Measurements from ENCODE around the gene SLC35F5. TPM values are rescaled to one million over a fixed set of nuclear protein-coding genes. Genes with fewer than 3 reads are reported as not detected.

The SLC35F5 gene
- total and polyA plus RNA-seq, 2 of the 4 experiments (the other 2 are of a cell fraction) = 30.5 to 93.4 TPM

GRCh38 chr2:113750385-113750784 is 6.1 kb downstream of the SLC35F5 start:
- dilution Hi-C loops (cut with HindIII; ENCODE audit: low sequenced_read_pairs, unreplicated experiment) (no loop called here), in situ Hi-C loops (cut with MboI; ENCODE audit: low sequenced_read_pairs) (no loop called here), intact Hi-C loops (cut with micrococcal nuclease) (loop anchor here (10.0 kb wide), 1 partner anchor 804 kb away; no protein-coding TSS in a partner anchor)
- Histone ChIP-seq H3K4me2 (ENCODE audit: low read depth, low read length) (no peak overlapping the region), H3K4me3 (ENCODE audit: insufficient read depth, low read depth, low read length) (no peak overlapping the region), H3K56ac (ENCODE audit: extremely low read depth, insufficient read depth, low read length) (no peak overlapping the region), H2AK9ac (replicated peaks; ENCODE audit: low read depth, low read length, poor library complexity) (no peak overlapping the region), H3K9me1 (ENCODE audit: insufficient read depth, low read length) (no peaks in the 10 kb centered on the region; the same call in 1 of the 2 replicates), H2AFZ (replicated peaks; ENCODE audit: low read length, poor library complexity) (no peak overlapping the region), H3K36me3 (ENCODE audit: control insufficient read depth, insufficient read depth, low read length) (peaks cover 22% of the 10 kb centered on the region), H2BK15ac (ENCODE audit: low read depth, low read length) (no peak overlapping the region), H3K79me1 (ENCODE audit: low read depth in 1 of 2, low read length in 2 of 2) (peaks cover 15 to 50% of the 10 kb centered on the region in 2 experiments), H4K20me1 (ENCODE audit: insufficient read depth, low read length) (peaks cover 15% of the 10 kb centered on the region; the same call in 1 of the 2 replicates), H2AK5ac (ENCODE audit: low read depth, low read length) (no peak overlapping the region), H3K27ac (ENCODE audit: insufficient read depth, low read length) (no peak overlapping the region), H2BK120ac (ENCODE audit: low read depth, low read length) (no peak overlapping the region), H3K27me3 (ENCODE audit: control insufficient read depth, insufficient read depth, low read length) (no peaks in the 10 kb centered on the region), H3K9me3 (ENCODE audit: control insufficient read depth, insufficient read depth, low read length) (no peaks in the 10 kb centered on the region), H4K91ac (ENCODE audit: insufficient read depth, low read depth, low read length) (no peak overlapping the region), H3K18ac (ENCODE audit: low read depth, low read length) (no peak overlapping the region), H4K8ac (ENCODE audit: low read depth in 2 of 2, low read length in 2 of 2) (no peak overlapping the region), H4K5ac (ENCODE audit: low read depth, low read length) (no peak overlapping the region), H3K9ac (ENCODE audit: low read depth, low read length) (no peak overlapping the region), H3K4me1 (ENCODE audit: control insufficient read depth, insufficient read depth, low read length) (no peaks in the 10 kb centered on the region), H3K14ac (replicated peaks; ENCODE audit: low read depth, low read length) (no peak overlapping the region), H3K4ac (ENCODE audit: low read depth, low read length) (no peak overlapping the region), H2BK20ac (ENCODE audit: low read depth, low read length) (no peak overlapping the region), H2BK5ac (ENCODE audit: low read depth, low read length, poor library complexity, severe bottlenecking) (no peak overlapping the region), H3K23ac (ENCODE audit: low read depth, low read length) (no peak overlapping the region)
- ATAC-seq (ENCODE audit: low read depth) (no peak), DNase-seq (no peak)
- BruUV-seq (replicated peaks) = no TSS peak
- WGBS, 2 experiments (ENCODE audit: extremely low coverage in 2 of 2, insufficient read length in 1 of 2) = no CpG with 5 or more reads among the region's 4 CpGs
- CTCF ChIA-PET = no interaction called here
- TF ChIP-seq FOS (IDR thresholded peaks at IDR 0.05; ENCODE audit: low read depth, low read length) = no peak
- no peak for TF ChIP-seq RCOR1 (IDR thresholded peaks at IDR 0.05; ENCODE audit: insufficient replicate concordance, low read length)
- TF ChIP-seq POLR2A (IDR thresholded peaks at IDR 0.05; ENCODE audit: low read depth, low read length) = no peak
- no peak for TF ChIP-seq MXI1 (IDR thresholded peaks at IDR 0.05; ENCODE audit: borderline replicate concordance, low read depth, low read length)
- TF ChIP-seq CEBPB (IDR thresholded peaks at IDR 0.05; ENCODE audit: low read depth, low read length) = no peak
- TF ChIP-seq BHLHE40 (IDR thresholded peaks at IDR 0.05; ENCODE audit: low read depth, low read length) = no peak
- no peak for TF ChIP-seq CHD1 (IDR thresholded peaks at IDR 0.05; ENCODE audit: low read depth, low read length)
- no peak for TF ChIP-seq MAFK (IDR thresholded peaks at IDR 0.05; ENCODE audit: low read depth, low read length)
- TF ChIP-seq, protein P1, sequence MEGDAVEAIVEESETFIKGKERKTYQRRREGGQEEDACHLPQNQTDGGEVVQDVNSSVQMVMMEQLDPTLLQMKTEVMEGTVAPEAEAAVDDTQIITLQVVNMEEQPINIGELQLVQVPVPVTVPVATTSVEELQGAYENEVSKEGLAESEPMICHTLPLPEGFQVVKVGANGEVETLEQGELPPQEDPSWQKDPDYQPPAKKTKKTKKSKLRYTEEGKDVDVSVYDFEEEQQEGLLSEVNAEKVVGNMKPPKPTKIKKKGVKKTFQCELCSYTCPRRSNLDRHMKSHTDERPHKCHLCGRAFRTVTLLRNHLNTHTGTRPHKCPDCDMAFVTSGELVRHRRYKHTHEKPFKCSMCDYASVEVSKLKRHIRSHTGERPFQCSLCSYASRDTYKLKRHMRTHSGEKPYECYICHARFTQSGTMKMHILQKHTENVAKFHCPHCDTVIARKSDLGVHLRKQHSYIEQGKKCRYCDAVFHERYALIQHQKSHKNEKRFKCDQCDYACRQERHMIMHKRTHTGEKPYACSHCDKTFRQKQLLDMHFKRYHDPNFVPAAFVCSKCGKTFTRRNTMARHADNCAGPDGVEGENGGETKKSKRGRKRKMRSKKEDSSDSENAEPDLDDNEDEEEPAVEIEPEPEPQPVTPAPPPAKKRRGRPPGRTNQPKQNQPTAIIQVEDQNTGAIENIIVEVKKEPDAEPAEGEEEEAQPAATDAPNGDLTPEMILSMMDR (conservative IDR thresholded peaks at IDR 0.05; ENCODE audit: low read depth, low read length) = no peak
- no peak for TF ChIP-seq RAD21 (IDR thresholded peaks at IDR 0.05; ENCODE audit: low read length)
- POLR2A ChIA-PET (ENCODE audit: unreplicated experiment) = no interaction called here
